ENCODE data around the gene MAPK10.

GRCh38 chr4:86106475-86106874 lies 253.4 kb downstream of the MAPK10 start:
- TF ChIP-seq POLR2A (IDR thresholded peaks at IDR 0.05) = no peak
- no peak for TF ChIP-seq POLR2AphosphoS5 (IDR thresholded peaks at IDR 0.05)
- no peak for TF ChIP-seq EP300 (IDR thresholded peaks at IDR 0.05)
- TF ChIP-seq, protein P1, sequence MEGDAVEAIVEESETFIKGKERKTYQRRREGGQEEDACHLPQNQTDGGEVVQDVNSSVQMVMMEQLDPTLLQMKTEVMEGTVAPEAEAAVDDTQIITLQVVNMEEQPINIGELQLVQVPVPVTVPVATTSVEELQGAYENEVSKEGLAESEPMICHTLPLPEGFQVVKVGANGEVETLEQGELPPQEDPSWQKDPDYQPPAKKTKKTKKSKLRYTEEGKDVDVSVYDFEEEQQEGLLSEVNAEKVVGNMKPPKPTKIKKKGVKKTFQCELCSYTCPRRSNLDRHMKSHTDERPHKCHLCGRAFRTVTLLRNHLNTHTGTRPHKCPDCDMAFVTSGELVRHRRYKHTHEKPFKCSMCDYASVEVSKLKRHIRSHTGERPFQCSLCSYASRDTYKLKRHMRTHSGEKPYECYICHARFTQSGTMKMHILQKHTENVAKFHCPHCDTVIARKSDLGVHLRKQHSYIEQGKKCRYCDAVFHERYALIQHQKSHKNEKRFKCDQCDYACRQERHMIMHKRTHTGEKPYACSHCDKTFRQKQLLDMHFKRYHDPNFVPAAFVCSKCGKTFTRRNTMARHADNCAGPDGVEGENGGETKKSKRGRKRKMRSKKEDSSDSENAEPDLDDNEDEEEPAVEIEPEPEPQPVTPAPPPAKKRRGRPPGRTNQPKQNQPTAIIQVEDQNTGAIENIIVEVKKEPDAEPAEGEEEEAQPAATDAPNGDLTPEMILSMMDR (IDR thresholded peaks at IDR 0.05) = no peak
